K562 (cell line): Measurements from ENCODE around the gene SH3BP4. TPM values are rescaled to one million over a fixed set of nuclear protein-coding genes. Genes with fewer than 3 reads are reported as not detected.

Source experiments
- MED1 ChIP-seq: sonication (generic); formaldehyde crosslinking; IDR thresholded peaks from 2 replicates; pipeline ENCODE4 v1.8.1; 2023; ENCODE audit warnings: missing genetic modification reagents, borderline replicate concordance
- POLR2AphosphoS5 ChIP-seq: IDR thresholded peaks from 2 replicates; pipeline ENCODE4 v1.6.1; 2011; ENCODE audit warnings: mild to moderate bottlenecking, low read depth, low read length, moderate library complexity; ENCODE audit not compliant: control insufficient read depth, insufficient read depth
- RERE ChIP-seq: sonication (generic); formaldehyde crosslinking; IDR thresholded peaks from 2 replicates; pipeline ENCODE4 v1.8.0; 2023; ENCODE audit warnings: missing genetic modification reagents, mild to moderate bottlenecking, borderline replicate concordance
- SFPQ ChIP-seq: fragments of 200-400 bp; formaldehyde crosslinking; IDR thresholded peaks from 2 replicates; pipeline ENCODE4 v1.6.1; 2017; ENCODE audit warnings: mild to moderate bottlenecking, low read depth, low read length, moderate library complexity
- ZNF263 ChIP-seq: sonication (generic); formaldehyde crosslinking; IDR thresholded peaks from 2 replicates; pipeline ENCODE4 v1.8.0; 2022; ENCODE audit warnings: mild to moderate bottlenecking, missing genetic modification reagents, borderline replicate concordance
- polyA plus RNA-seq, 8 experiments: library from polyadenylated mRNA; depleted of rRNA in 4 of 8; stranded (reverse) in 5 of 8; unstranded in 3 of 8; fragments of >200 nt; fragmentation: Nextera tagmentation in 2 of 8; fragmentation: Illumina TruSeq in 1 of 8; extraction: Ambion mirVana in 2 of 8; extraction: Trizol in 1 of 8; gene quantifications; 2 replicates each; pipeline versions ENCODE4 v1.2.1 to v1.2.3, GENCODE V29; 2011 to 2014; ENCODE audit warnings: inconsistent platforms in 1 of 8, missing spikeins in 1 of 8
- total RNA-seq, 7 experiments: library from RNA; depleted of rRNA in 6 of 7; stranded (reverse); fragments of >200 nt in 6 of 7; fragmentation: Illumina TruSeq in 2 of 7; extraction: Trizol in 2 of 7; gene quantifications; 2 replicates each; pipeline versions ENCODE4 v1.2.1 to v1.2.3, GENCODE V29; 2011 to 2021; ENCODE audit warnings: low replicate concordance in 1 of 7
- TF ChIP-seq, protein P1 (sequence below): fragments of 250-450 bp; sonication (Bioruptor Pico); IDR thresholded peaks from 2 replicates; pipeline ENCODE4 v1.5.0; 2022; ENCODE audit warnings: mild to moderate bottlenecking

SH3BP4 gene
- total and polyA plus RNA-seq, 9 of the 15 experiments (the other 6 are each of a cell fraction or from before 2014, with no cell fraction given), result 0.03 to 0.28 (median 0.27) TPM; not detected in 6

- TF ChIP-seq SFPQ (no peak), ZNF263 (CRISPR knock-in tag) (no peak), RERE (CRISPR knock-in tag) (no peak), POLR2AphosphoS5 (no peak), MED1 (CRISPR knock-in tag) (no peak)
- TF ChIP-seq, protein P1, sequence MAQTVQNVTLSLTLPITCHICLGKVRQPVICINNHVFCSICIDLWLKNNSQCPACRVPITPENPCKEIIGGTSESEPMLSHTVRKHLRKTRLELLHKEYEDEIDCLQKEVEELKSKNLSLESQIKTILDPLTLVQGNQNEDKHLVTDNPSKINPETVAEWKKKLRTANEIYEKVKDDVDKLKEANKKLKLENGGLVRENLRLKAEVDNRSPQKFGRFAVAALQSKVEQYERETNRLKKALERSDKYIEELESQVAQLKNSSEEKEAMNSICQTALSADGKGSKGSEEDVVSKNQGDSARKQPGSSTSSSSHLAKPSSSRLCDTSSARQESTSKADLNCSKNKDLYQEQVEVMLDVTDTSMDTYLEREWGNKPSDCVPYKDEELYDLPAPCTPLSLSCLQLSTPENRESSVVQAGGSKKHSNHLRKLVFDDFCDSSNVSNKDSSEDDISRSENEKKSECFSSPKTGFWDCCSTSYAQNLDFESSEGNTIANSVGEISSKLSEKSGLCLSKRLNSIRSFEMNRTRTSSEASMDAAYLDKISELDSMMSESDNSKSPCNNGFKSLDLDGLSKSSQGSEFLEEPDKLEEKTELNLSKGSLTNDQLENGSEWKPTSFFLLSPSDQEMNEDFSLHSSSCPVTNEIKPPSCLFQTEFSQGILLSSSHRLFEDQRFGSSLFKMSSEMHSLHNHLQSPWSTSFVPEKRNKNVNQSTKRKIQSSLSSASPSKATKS (CRISPR knock-in tag), result no peak
Measured at GRCh38 chr2:234904785-234905184, 47.0 kb upstream of the SH3BP4 start (continued).
